GM06990 (cell line): Measurements from ENCODE around the gene TIGD2.

ENCODE experiments used
- DNase-seq: peaks from one replicate; pipeline ENCODE4 v3.0.0-alpha.2; 2011; ENCODE audit not compliant: insufficient read length; ENCODE audit errors: extremely low read depth
- H3K27me3 ChIP-seq: replicated peaks from 2 replicates; pipeline ENCODE4 v1.6.0; 2011; ENCODE audit warnings: low read length; ENCODE audit not compliant: control insufficient read depth, insufficient read depth
- H3K36me3 ChIP-seq: 2 replicates; pipeline ENCODE4 v1.5.1; 2011; ENCODE audit warnings: low read length; ENCODE audit not compliant: control insufficient read depth, insufficient read depth
- H3K4me3 ChIP-seq: replicated peaks from 2 replicates; pipeline ENCODE4 v1.5.1; 2011; ENCODE audit warnings: low read depth, mild to moderate bottlenecking, control low read depth, low read length
- TF ChIP-seq, protein P1 (sequence below): IDR thresholded peaks from 2 replicates; pipeline ENCODE4 v1.5.1; 2011; ENCODE audit warnings: low read length, control low read depth, mild to moderate bottlenecking, inconsistent platforms; ENCODE audit not compliant: insufficient read depth, poor library complexity, severe bottlenecking

TIGD2 gene

DNA sequence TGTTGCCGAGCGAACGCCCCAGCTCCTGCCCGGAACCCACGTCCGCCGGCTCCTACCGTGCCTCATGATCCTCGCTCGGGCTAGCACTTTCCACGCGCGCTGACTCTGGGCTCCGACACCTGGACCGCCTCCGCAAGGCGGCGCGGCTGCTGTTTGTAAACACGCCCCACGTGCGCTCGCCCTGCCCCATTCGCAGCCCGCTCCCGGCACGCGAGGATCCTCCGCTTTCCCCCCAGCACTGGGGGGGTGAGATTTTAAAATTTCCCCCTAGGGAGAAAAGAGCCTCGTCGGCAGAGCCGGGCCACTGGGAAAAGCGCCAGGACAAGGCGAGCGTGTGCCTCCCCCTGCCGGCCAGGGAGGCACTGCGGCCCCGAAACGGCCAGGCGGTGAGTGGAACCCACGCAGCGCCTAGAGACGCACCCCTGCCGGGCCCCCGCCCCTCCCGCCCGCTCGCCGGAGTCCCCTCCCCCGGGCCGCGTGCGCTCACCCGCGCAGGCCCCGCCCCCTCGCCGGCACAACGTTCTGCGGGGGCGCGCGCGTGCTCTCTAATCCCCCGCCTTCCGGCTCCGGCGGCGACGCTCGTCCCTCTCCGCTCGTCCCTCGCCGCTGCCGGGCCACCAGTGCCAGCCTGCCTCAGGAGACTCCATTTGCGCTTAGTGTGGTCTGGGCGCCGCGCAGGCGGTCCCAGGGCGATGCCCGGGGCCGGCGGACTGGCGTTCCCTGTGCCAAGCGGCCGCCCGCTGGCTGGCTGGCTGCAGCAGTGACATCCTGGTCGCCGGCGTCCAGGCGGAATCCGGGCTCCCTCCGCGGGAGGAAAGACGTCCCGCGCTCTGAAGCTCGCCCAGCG is at the start of gene TIGD2:
Gene TIGD2, plus strand, starts transcription at position 548 of the 847 bp plus-strand sequence. CDS start 1,442 bp downstream, outside the sequence.
- peak; percentile 93 for DNase-seq
- H3K36me3 ChIP-seq: no peaks in the 10 kb centered on the region
- no peaks in the 10 kb centered on the region for H3K27me3 ChIP-seq
- TF ChIP-seq, protein P1, sequence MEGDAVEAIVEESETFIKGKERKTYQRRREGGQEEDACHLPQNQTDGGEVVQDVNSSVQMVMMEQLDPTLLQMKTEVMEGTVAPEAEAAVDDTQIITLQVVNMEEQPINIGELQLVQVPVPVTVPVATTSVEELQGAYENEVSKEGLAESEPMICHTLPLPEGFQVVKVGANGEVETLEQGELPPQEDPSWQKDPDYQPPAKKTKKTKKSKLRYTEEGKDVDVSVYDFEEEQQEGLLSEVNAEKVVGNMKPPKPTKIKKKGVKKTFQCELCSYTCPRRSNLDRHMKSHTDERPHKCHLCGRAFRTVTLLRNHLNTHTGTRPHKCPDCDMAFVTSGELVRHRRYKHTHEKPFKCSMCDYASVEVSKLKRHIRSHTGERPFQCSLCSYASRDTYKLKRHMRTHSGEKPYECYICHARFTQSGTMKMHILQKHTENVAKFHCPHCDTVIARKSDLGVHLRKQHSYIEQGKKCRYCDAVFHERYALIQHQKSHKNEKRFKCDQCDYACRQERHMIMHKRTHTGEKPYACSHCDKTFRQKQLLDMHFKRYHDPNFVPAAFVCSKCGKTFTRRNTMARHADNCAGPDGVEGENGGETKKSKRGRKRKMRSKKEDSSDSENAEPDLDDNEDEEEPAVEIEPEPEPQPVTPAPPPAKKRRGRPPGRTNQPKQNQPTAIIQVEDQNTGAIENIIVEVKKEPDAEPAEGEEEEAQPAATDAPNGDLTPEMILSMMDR: peak; percentile 86
- peak within 1 kb of the TSS; percentile 69 for H3K4me3 ChIP-seq

DNA sequence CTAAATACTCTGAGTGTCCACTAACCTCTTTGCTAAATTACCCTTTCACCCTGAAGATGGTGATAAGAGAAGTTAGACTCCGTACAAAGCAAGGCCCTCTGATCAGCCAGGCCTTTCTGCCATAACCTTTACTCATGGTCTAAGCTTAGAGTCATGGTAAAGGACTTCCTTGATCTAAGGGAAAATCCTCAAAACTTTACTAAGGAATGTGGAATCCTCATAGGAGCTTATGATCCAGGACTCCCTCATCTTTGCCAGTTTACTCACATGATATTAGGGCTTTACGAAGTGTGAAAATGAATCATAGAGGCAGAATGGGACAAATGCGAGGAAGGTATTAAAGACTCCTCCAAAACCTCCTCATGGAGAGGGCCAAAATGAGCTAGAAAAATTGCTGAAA is 46.5 kb upstream of the TIGD2 start:
- Histone ChIP-seq H3K36me3 (no peaks in the 10 kb centered on the region), H3K27me3 (no peaks in the 10 kb centered on the region), H3K4me3 (no peak overlapping the region)
- no peak for DNase-seq
- TF ChIP-seq, protein P1: no peak

DNA sequence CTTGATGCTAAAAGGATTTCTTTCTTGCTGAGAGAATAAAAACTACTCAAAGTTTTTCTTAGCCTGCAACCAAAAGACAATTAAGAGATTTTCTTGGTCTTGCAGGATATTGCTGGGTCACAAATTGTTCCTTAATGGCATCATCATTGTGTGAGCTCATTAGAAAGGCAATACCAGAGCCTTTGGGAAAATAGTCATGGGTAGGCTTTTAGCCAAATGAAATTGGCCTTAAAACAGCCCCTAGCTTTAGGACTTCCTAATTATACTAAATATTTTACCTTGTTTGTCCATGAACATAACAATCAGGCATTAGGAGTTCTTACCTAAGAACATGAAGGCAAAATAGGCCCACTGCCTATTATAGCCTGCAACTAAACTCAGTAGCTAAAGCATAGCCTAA is 43.9 kb upstream of the TIGD2 start:
- DNase-seq: no peak
- Histone ChIP-seq H3K27me3 (no peaks in the 10 kb centered on the region), H3K4me3 (no peak overlapping the region), H3K36me3 (no peaks in the 10 kb centered on the region)
- TF ChIP-seq, protein P1: no peak

DNA sequence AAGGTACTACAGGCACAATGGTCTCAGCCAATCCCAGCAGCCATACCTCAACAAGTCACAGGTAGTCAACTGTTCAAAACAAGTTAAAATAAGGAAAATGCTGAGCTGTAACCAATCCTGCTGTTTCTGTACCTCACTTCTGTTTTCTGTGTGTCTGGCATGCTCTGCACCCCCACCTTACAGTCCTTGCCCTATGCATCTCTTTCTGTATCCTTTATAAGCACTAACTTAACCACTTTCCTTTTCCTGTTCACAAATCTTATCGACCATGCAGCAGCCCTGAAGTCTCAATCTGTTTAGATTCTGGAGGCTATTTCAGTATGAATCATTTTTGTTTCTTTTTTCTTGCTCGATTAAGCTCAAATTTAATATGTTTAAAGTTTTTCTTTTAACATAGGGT is 41.9 kb upstream of the TIGD2 start:
- Histone ChIP-seq H3K27me3 (no peaks in the 10 kb centered on the region), H3K36me3 (no peaks in the 10 kb centered on the region), H3K4me3 (no peak overlapping the region)
- no peak for DNase-seq
- TF ChIP-seq, protein P1: no peak

DNA sequence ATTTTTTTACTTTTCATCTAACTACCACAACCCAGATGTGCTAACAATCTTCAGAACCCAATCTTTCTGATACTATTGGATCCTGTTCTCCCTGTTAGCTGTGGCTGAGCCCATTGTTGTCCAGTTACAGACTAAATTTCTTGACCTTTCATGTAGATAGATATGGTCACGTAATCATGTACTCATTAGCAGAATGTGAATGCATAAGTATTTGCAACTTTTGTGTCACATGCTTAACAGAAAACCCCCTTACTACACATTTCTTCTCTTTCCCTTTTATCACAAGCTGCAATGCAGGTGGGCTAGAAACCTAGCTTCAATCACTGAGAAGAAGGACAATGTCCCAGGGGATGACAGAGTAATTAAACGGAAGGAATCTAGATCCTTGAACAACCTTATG is 41.3 kb upstream of the TIGD2 start:
- Histone ChIP-seq H3K27me3 (no peaks in the 10 kb centered on the region), H3K36me3 (no peaks in the 10 kb centered on the region), H3K4me3 (no peak overlapping the region)
- TF ChIP-seq, protein P1: no peak
- no peak for DNase-seq
